Neural progenitor cell (in vitro differentiated cells): ENCODE data around the gene MAP3K13.

Experiments
- CTCF ChIP-seq: fragments of 200-600 bp; sonication (generic); IDR thresholded peaks from 2 replicates; pipeline ENCODE4 v1.5.1; 2017; ENCODE audit warnings: antibody characterized with exemption, mild to moderate bottlenecking
- EZH2 ChIP-seq: fragments of 200-600 bp; sonication (generic); IDR thresholded peaks from 2 replicates; pipeline ENCODE4 v1.6.1; 2017; ENCODE audit warnings: antibody characterized with exemption, mild to moderate bottlenecking, moderate library complexity

- TF ChIP-seq EZH2 (no peak), CTCF (no peak)
Observed at GRCh38 chr3:185521349-185522138, 158.6 kb downstream of the MAP3K13 start.
